ENCODE results near the gene PARP12.

PARP12 gene

GRCh38 chr7:140058517-140058916 lies 4.2 kb downstream of the PARP12 start:
- DNase-seq, result no peak

GRCh38 chr7:140057143-140057535 lies 5.6 kb downstream of the PARP12 start:
- no peak for DNase-seq

- no peak for DNase-seq
Observed at GRCh38 chr7:140056431-140057142, 6.2 kb downstream of the PARP12 start.

GRCh38 chr7:140055833-140056232 lies 6.9 kb downstream of the PARP12 start:
- no peak for DNase-seq

- no peak for DNase-seq
Observed at GRCh38 chr7:140054751-140055150, 8.0 kb downstream of the PARP12 start.

GRCh38 chr7:140053812-140054539 lies 8.8 kb downstream of the PARP12 start:
- DNase-seq, result no peak

- no peak for DNase-seq
Observed at GRCh38 chr7:140051820-140052219, 10.9 kb downstream of the PARP12 start.

- DNase-seq, result no peak
Observed at GRCh38 chr7:140050100-140050499, 12.7 kb downstream of the PARP12 start.

- DNase-seq, result no peak
Observed at GRCh38 chr7:140049339-140050024, 13.3 kb downstream of the PARP12 start.

GRCh38 chr7:140048989-140049338 lies 13.8 kb downstream of the PARP12 start:
- no peak for DNase-seq

GRCh38 chr7:140048138-140048537 lies 14.6 kb downstream of the PARP12 start:
- no peak for DNase-seq

GRCh38 chr7:140047197-140047596 lies 15.6 kb downstream of the PARP12 start:
- DNase-seq, result no peak

- DNase-seq, result no peak
Observed at GRCh38 chr7:140045697-140046096, 17.1 kb downstream of the PARP12 start.

- DNase-seq, result no peak
Observed at GRCh38 chr7:140044251-140044650, 18.5 kb downstream of the PARP12 start.

- DNase-seq, result no peak
Observed at GRCh38 chr7:140042386-140042670, 20.4 kb downstream of the PARP12 start.

GRCh38 chr7:140041659-140042385 lies 20.9 kb downstream of the PARP12 start:
- DNase-seq, result no peak

GRCh38 chr7:140039896-140040295 lies 22.9 kb downstream of the PARP12 start:
- DNase-seq, result no peak

GRCh38 chr7:140039066-140039465 lies 23.7 kb downstream of the PARP12 start:
- DNase-seq, result no peak

GRCh38 chr7:140036224-140036962 lies 26.4 kb downstream of the PARP12 start:
- no peak for DNase-seq

GRCh38 chr7:140035400-140036223 lies 27.1 kb downstream of the PARP12 start:
- no peak for DNase-seq

- DNase-seq, result no peak
Observed at GRCh38 chr7:140034421-140034820, 28.3 kb downstream of the PARP12 start.

GRCh38 chr7:140033779-140034363 lies 28.9 kb downstream of the PARP12 start:
- DNase-seq, result no peak

Measured in stimulated activated CD4-positive, alpha-beta T cell treated with anti-CD3 and anti-CD28 coated beads, Interleukin-1b, Interleukin-23, amount 100 ng/mL, for 48 hours (primary cell).